NCI-H1417 treated with DMSO at 0.1 percent for 48 hours (cell line): ENCODE results near the gene SOX8.

Experiments
- DNase-seq: peaks from one replicate; lab custom pipeline; 2025; lab: John Stamatoyannopoulos, UW

SOX8 gene

DNA sequence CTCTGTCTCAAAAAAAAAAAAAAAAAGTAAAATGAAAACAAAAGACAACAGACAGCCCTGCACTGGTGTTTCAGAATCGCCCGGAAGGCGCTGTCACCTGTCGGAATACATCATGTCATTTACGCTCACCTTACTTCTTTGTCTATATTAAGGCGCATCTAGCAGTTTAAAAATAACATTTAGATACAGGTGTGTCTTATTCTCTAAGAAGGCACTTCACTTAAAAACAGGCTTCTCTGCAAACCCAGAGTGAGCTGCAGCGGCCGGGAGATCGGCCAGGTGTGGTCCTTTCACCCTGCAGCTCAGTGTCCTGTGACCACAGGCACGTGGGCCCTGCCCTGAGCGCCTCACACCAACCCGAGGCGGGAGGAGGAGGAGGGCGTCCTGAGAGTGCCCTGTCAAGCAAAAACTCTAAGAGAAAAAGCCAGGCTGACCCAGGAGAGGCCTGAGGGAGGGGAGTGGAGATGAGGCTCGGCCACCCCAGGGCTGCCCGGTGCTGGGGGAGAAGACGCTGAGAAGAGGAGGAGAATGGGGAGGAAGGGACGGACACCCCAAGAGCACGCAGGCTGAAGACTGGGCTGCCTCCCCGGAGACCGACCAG is 7.5 kb upstream of the SOX8 start:
- DNase-seq = no peak

GRCh38 chr16:974611-975261 is 6.8 kb upstream of the SOX8 start:
- no peak for DNase-seq

DNA sequence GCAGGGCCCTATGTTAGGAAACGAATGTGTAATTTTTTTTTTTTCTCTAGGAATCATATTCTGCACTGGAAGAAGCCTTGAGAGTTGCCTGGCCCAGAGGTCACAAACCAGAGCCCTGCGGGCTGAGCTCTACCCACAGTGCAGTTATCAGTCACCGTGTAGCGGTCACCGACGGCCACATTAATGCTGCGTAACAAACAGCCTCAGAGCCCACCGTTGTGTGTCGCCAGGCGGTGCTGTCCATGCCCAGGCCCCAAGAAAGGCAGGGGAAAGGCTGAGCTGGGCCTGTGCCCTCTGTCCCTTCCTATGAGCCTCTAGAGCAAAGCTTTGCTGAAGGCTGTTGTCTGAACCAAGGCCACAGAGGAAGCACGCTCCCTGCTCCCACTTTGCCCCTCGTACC is 6.3 kb upstream of the SOX8 start:
- DNase-seq = no peak

DNA sequence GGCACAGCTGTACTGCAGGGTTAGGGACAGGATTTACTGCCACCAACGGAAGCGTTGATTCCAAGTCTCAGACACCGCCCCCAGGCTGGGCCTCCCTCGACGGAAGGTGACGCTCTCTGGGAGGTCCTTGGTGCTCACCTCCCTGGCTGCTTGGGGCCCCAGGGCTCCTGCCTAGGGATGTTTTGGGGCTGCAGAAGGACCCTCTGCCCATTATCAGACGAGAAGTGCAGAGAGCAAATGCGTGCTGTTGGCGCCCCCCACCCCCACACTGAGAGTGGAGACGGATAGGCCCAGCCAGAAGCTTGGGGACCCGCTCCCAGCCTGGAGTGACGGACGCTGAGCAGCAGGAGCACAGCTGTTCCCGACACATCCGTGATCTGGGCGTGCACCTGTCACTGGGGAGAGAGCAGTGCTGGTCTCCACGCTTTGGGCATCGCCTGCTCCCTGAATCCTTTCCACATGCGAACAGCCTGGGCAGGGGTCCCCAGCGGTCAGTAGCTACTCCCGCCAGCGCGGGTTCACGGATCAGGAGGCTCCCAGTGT is 5.1 kb upstream of the SOX8 start:
- DNase-seq = no peak

DNA sequence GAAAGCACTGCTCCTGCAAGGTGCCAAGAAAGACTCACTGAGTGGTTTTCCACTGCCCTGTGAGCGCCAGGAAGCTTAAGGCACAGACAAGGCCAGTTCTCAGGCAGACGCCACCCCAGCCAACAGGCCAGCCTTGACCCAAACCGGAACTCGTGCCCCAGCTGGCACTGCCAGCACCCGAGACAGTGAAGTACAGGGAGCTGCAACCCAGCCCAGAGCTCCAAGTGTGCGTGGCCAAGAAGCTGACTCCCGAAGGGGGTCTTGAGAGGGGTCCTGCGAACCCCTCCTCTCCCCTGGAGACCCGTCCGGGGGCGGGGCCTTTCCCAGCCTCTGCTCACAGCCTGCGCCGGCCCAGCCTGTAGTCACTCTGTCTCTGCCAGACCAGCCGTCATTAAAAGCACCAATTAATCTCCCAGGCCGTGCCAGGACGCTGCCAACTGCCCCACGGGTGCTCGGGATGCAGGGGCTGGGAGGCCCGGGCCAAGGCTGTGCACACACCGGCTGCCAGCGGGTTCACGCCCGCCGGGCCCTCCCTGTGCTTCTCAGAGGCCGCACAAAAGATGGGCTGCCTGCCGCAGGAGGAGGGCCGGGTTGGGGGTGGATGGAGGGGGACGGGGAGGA is 4.4 kb upstream of the SOX8 start:
- DNase-seq = no peak

GRCh38 chr16:977896-978295 is 3.7 kb upstream of the SOX8 start:
- DNase-seq = no peak

- DNase-seq = no peak
Measured at GRCh38 chr16:978403-978802, 3.2 kb upstream of the SOX8 start.

DNA sequence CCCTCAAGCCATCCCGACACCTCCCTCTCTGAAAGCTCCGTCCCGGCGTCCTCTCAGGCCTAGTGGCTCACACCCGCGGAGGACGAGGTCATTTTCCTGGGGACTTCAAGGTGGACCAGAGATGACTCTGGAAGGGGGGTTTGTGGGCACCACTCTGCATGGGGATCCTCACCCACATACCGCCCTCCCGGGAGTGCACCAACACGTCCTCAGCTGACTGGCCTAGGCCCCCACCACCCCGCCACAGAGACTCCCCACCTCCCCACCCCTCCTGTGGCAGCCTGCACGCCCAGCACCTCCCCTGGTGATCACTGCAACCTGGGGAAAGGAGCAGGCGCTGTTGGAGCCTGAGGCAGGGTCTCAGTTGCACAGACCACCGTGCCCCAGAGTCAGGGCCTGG is 2.4 kb upstream of the SOX8 start:
- DNase-seq = no peak

GRCh38 chr16:979859-980594 is 1.5 kb upstream of the SOX8 start:
- DNase-seq = no peak

DNA sequence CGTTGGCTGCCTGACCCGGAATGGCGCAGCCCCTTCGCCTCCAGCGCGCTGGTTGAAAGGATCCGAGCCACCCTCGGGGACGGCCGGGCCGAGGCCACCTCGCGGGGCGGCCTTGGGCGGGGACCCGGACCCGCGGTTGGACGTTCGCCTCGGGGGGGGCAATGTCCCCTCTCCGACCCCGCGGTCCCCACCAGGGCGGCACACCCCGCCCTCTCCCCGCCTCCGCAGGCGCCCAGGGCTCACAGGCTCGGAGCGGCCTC is 1.0 kb upstream of the SOX8 start:
- DNase-seq = no peak

GRCh38 chr16:982145-983043 is 824 bp downstream of the SOX8 start:
- DNase-seq = no peak

DNA sequence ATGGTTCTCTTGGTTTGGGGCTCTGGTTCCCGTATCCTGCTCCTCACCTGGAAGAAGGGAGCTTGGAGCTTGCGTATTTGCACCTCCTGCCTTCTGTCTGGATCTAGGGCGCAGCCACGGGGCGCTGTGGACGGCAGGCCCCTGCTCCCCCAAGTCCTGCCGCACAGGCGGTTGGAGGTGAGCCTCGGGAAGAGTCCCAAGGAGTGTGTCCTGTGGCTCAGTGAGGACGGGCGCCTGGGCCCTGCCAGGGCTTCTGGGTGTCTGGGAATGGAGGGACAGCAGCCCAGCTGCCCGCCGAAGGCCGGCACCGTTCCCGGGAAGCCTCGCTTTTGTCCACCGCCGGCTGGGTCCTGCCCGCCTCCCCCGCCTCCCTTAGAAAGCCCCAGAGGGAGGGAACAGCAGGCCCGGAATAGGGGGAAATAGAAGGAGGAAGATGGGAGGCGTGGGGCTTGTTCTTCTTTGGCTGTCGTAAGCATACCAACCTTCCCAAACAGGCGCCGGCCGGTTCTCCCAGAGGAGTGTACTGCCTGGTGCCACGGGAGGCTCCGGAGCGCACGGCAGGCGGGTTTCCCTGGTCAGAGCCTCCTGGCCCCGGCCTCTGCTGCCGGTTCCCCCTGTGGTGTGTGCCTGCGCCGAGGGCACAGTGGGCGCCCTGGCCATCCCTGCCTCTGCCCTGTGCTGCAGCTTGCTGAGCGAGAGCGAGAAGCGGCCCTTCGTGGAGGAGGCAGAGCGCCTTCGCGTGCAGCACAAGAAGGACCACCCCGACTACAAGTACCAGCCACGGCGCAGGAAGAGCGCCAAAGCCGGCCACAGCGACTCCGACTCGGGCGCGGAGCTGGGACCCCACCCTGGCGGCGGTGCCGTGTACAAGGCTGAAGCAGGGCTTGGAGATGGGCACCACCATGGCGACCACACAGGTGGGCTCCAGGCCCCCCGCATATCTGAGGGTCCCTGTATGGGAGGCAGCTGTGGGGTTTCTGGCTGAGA is 1.8 kb downstream of the SOX8 start:
- no peak for DNase-seq

GRCh38 chr16:984121-984694 is 2.6 kb downstream of the SOX8 start:
- no peak for DNase-seq

GRCh38 chr16:984736-985636 is 3.4 kb downstream of the SOX8 start:
- no peak for DNase-seq

GRCh38 chr16:985646-986400 is 4.3 kb downstream of the SOX8 start:
- no peak for DNase-seq

- DNase-seq = no peak
Measured at GRCh38 chr16:986411-986810, 4.8 kb downstream of the SOX8 start.

DNA sequence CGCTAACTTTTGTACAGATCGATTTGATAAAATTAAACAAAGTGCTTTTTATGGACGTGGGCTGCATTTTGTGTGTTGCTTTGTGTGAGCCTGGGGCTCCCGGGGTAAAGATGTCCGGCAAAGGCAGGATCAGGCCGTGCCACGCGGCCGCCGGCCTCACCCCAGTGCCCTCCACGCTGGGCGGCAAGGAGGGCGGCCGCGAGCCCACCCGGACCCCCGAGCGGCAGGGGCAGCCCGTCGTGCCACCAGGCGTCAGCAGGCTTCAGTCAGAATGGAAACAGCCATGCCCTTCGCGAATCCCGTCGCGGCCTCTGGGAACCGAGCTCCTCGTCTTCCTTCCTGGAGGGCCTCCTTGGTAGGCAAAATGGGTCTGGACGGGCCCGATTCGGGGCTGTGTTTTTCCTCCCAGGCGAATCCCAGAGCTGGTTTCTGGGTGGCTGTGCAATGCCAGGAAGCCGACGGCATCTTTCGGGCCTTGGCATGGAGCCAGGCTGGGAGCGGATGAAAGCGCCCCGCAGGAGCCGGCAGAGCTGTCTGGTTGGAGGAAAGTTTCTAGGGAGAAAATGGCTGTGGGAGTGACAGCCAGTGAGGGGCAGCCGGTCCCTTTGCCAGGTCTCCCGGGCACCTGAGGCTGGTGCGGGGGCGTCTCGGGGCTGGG is 5.5 kb downstream of the SOX8 start:
- no peak for DNase-seq

DNA sequence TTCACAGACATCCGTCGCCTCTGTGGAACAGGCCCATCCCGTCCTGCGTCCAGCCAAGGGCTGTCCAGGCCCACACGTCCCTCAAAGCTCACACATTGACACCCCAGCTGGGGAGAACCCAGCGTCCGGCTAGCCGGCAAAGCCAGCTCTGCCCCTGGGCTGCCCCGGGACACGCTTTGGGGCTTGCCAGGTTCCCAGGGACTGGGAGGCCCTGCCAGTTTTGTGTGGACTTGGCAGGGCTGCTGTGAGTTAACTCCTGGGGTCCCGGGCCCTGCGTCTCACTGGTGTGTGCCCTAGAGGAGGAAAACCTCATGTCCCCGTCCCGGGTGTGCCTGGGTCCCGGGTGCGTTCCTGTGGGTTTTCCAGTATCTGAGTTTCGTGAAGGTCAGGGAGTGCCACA is 6.3 kb downstream of the SOX8 start:
- no peak for DNase-seq
